Keratinocyte (primary cell): ENCODE data around the gene GRIK4. TPM values are rescaled to one million over a fixed set of nuclear protein-coding genes. Genes with fewer than 3 reads are reported as not detected.

Experiments
- DNase-seq: peaks from one replicate; pipeline ENCODE4 v3.0.0-alpha.2; 2011; ENCODE audit warnings: low read depth, missing footprints, low spot score
- FAIRE-seq: peaks from 2 replicates; lab custom pipeline; 2011; peaks lifted over from hg19 to GRCh38; lab: Jason Lieb, UNC
- H2AFZ ChIP-seq: 2 replicates; pipeline ENCODE4 v1.6.0; 2012; ENCODE audit warnings: low read length, control low read depth, inconsistent platforms; ENCODE audit not compliant: control insufficient read depth
- H3K27ac ChIP-seq: 2 replicates; pipeline ENCODE4 v1.5.1; 2011; ENCODE audit warnings: low read length; ENCODE audit not compliant: control insufficient read depth, insufficient read depth
- H3K27me3 ChIP-seq: 3 replicates; pipeline ENCODE4 v1.6.0; 2011; ENCODE audit warnings: low read length; ENCODE audit not compliant: control insufficient read depth, insufficient read depth; ENCODE audit errors: extremely low read depth
- H3K36me3 ChIP-seq, 2 experiments: 2 replicates in 1 of 2; 3 replicates in 1 of 2; pipeline ENCODE4 v1.5.1; 2011; ENCODE audit warnings: low read length in 2 of 2, mild to moderate bottlenecking in 1 of 2; ENCODE audit not compliant: control insufficient read depth in 2 of 2, insufficient read depth in 2 of 2; ENCODE audit errors: extremely low read depth in 1 of 2
- H3K4me1 ChIP-seq: 3 replicates; pipeline ENCODE4 v1.5.1; 2011; ENCODE audit warnings: low read length; ENCODE audit not compliant: control insufficient read depth, insufficient read depth; ENCODE audit errors: extremely low read depth
- H3K4me2 ChIP-seq: 3 replicates; pipeline ENCODE4 v1.6.0; 2011; ENCODE audit warnings: low read depth, low read length; ENCODE audit not compliant: control insufficient read depth, insufficient read depth; ENCODE audit errors: extremely low read depth
- H3K4me3 ChIP-seq, 3 experiments: fragments of 200-600 bp in 1 of 3; sonication (generic) in 1 of 3; 2 replicates in 2 of 3; 3 replicates in 1 of 3; pipeline ENCODE4 v1.5.1; 2011 to 2016; ENCODE audit warnings: low read length in 3 of 3, mild to moderate bottlenecking in 3 of 3, control low read depth in 2 of 3, inconsistent platforms in 1 of 3, low read depth in 1 of 3, mixed read lengths in 1 of 3, mixed run types in 1 of 3, moderate library complexity in 1 of 3; ENCODE audit not compliant: control insufficient read depth in 2 of 3, insufficient read depth in 2 of 3; ENCODE audit errors: extremely low read depth in 1 of 3
- H3K79me2 ChIP-seq: 2 replicates; pipeline ENCODE4 v1.6.0; 2012; ENCODE audit warnings: low read length; ENCODE audit not compliant: control insufficient read depth, insufficient read depth
- H3K9ac ChIP-seq: 3 replicates; pipeline ENCODE4 v1.6.0; 2011; ENCODE audit warnings: low read length; ENCODE audit not compliant: control insufficient read depth, insufficient read depth; ENCODE audit errors: extremely low read depth
- H3K9me1 ChIP-seq: 3 replicates; pipeline ENCODE4 v1.6.0; 2011; ENCODE audit warnings: low read length; ENCODE audit not compliant: control insufficient read depth, insufficient read depth; ENCODE audit errors: extremely low read depth
- H3K9me3 ChIP-seq: 2 replicates; pipeline ENCODE4 v1.5.1; 2012; ENCODE audit warnings: low read depth, low read length; ENCODE audit not compliant: control insufficient read depth
- H4K20me1 ChIP-seq: 3 replicates; pipeline ENCODE4 v1.6.0; 2011; ENCODE audit warnings: low read length; ENCODE audit not compliant: control insufficient read depth, insufficient read depth; ENCODE audit errors: extremely low read depth
- CTCF ChIP-seq, 3 experiments: IDR thresholded peaks in 1 of 3; conservative IDR thresholded peaks in 1 of 3; optimal IDR thresholded peaks in 1 of 3; 2 replicates in 2 of 3; 3 replicates in 1 of 3; pipeline versions ENCODE3 to v1.5.1; 2011; ENCODE audit warnings: low read length in 3 of 3, mild to moderate bottlenecking in 3 of 3, moderate library complexity in 2 of 3, control low read depth in 1 of 3, inconsistent platforms in 1 of 3; ENCODE audit not compliant: insufficient read depth in 2 of 3; ENCODE audit errors: extremely low read depth in 1 of 3
- EZH2 ChIP-seq: IDR thresholded peaks from one replicate; pipeline ENCODE4 v1.6.1; 2012; ENCODE audit warnings: inconsistent platforms, mild to moderate bottlenecking, low read length, moderate library complexity
- dilution Hi-C: fragments of 300-500 bp; cut with MboI; formaldehyde crosslinking; loops from one replicate; pipeline ENCODE4 v1.7.0; 2020; ENCODE audit warnings: low sequenced_read_pairs; ENCODE audit not compliant: extremely low pct_ligation_motif_present
- polyA plus RNA-seq, 5 experiments: library from polyadenylated mRNA; depleted of rRNA in 3 of 5; stranded (reverse) in 3 of 5; stranded (forward) in 1 of 5; unstranded in 1 of 5; fragments of >200 nt; gene quantifications; 1 replicate in 1 of 5; 2 replicates in 3 of 5; 3 replicates in 1 of 5; pipeline versions ENCODE4 v1.2.1 to v1.2.3, GENCODE V29; 2011 to 2012; ENCODE audit warnings: missing spikeins in 2 of 5, low read depth in 1 of 5, low replicate concordance in 1 of 5

Gene GRIK4
- polyA plus RNA-seq, 1 donor (not counting 4 experiments of a cell fraction or from before 2014, with no cell fraction given) = not detected

- FAIRE-seq = no peak
Measured at GRCh38 chr11:120603071-120603470, 91.5 kb downstream of the GRIK4 start.

GRCh38 chr11:120605469-120605868, 93.9 kb downstream of the GRIK4 start:
- FAIRE-seq = no peak
- dilution Hi-C loops = no loop called here
- TF ChIP-seq EZH2 = no peak
- TF ChIP-seq CTCF (optimal IDR thresholded peaks at IDR 0.05 in 1 of 3, IDR thresholded peaks at IDR 0.05 in 1 of 3, conservative IDR thresholded peaks at IDR 0.05 in 1 of 3; ENCODE audit: extremely low read depth in 1 of 3, insufficient read depth in 2 of 3, low read length in 3 of 3) = no peak

More at GRCh38 chr11:120603071-120603470, 91.5 kb downstream of the GRIK4 start:
- no peak overlapping the region for H3K4me2 ChIP-seq
- no peak overlapping the region for H3K4me3 ChIP-seq
- H2AFZ ChIP-seq = no peak overlapping the region
- H3K36me3 ChIP-seq = no peaks in the 10 kb centered on the region
- no peak for TF ChIP-seq EZH2
- H3K27me3 ChIP-seq = no peaks in the 10 kb centered on the region
- H3K4me1 ChIP-seq = no peaks in the 10 kb centered on the region
- H3K79me2 ChIP-seq = no peaks in the 10 kb centered on the region
- no peaks in the 10 kb centered on the region for H4K20me1 ChIP-seq
- H3K9me1 ChIP-seq = no peaks in the 10 kb centered on the region
- no peak overlapping the region for H3K9ac ChIP-seq
- dilution Hi-C loops = no loop called here
- no peaks in the 10 kb centered on the region for H3K9me3 ChIP-seq
- no peak for DNase-seq
- no peak overlapping the region for H3K27ac ChIP-seq

More at GRCh38 chr11:120605469-120605868, 93.9 kb downstream of the GRIK4 start:
- Histone ChIP-seq H3K4me1 (no peaks in the 10 kb centered on the region), H3K9me1 (no peaks in the 10 kb centered on the region), H3K27ac (no peak overlapping the region), H2AFZ (no peak overlapping the region), H3K27me3 (no peaks in the 10 kb centered on the region), H3K79me2 (no peaks in the 10 kb centered on the region), H4K20me1 (no peaks in the 10 kb centered on the region), H3K36me3 (no peaks in the 10 kb centered on the region), H3K9me3 (no peaks in the 10 kb centered on the region), H3K4me2 (no peak overlapping the region), H3K4me3 (no peak overlapping the region), H3K9ac (no peak overlapping the region)
- no peak for DNase-seq
